HCT116 (cell line): ENCODE results near the gene KLHL17. TPM values are rescaled to one million over a fixed set of nuclear protein-coding genes. Genes with fewer than 3 reads are reported as not detected.

Source experiments
- ATAC-seq: fragments of 200-7000 bp; cut with Tn5 transposase; 2 replicates; pipeline ENCODE4 v1.9.1; 2020; ENCODE audit warnings: mild to moderate bottlenecking, moderate library complexity
- BruUV-seq: library from RNA; stranded (reverse); fragments of 400-500 nt; replicated peaks from 2 replicates; lab custom pipeline; 2021; lab: Mats Ljungman, UMichigan
- CTCF ChIA-PET: fragments of 300-600 bp; sonication (Branson Sonifier 250); formaldehyde crosslinking; loops from one replicate; lab custom pipeline; 2021; ENCODE audit warnings: antibody characterized with exemption; lab: Charles Lee
- POLR2A ChIA-PET: fragments of 300-600, 350-600 bp; sonication (Branson Sonifier 250); formaldehyde crosslinking; loops from one replicate; lab custom pipeline; 2021; ENCODE audit warnings: antibody characterized with exemption; lab: Charles Lee
- RAD21 ChIA-PET, 2 experiments: fragments of 300-600 bp; sonication (Branson Sonifier 250); formaldehyde crosslinking; loops; one replicate each; lab custom pipeline; 2023; ENCODE audit warnings: low total read pairs in 2 of 2; ENCODE audit not compliant: uncharacterized antibody in 2 of 2, unreplicated experiment in 2 of 2, low non-redundant PET in 1 of 2; lab: Charles Lee
- DNase-seq: peaks from one replicate; pipeline ENCODE4 v3.0.0-alpha.2; 2010; ENCODE audit warnings: low read depth, low spot score
- H2AFZ ChIP-seq: fragments of 200-600 bp; shearing (Covaris generic), sonication (generic); 2 replicates; pipeline ENCODE4 v1.6.1; 2017; ENCODE audit warnings: low read depth, mixed run types, mixed read lengths, antibody characterized with exemption, low read length; ENCODE audit not compliant: poor library complexity, severe bottlenecking
- H3K27ac ChIP-seq: 2 replicates; pipeline ENCODE4 v1.5.1; 2012; ENCODE audit warnings: low read depth, low read length
- H3K27me3 ChIP-seq: fragments of 200-600 bp; sonication (generic); 2 replicates; pipeline ENCODE4 v1.6.1; 2016; ENCODE audit warnings: mixed run types, low read length, mixed read lengths; ENCODE audit not compliant: insufficient read depth
- H3K36me3 ChIP-seq, 2 experiments: fragments of 200-500 bp in 1 of 2; fragments of 200-600 bp in 1 of 2; sonication (Bioruptor generic) in 1 of 2; sonication (generic) in 1 of 2; 2 replicates each; pipeline versions ENCODE4 v1.5.1 to v1.6.1; 2014 to 2016; ENCODE audit warnings: low read length in 2 of 2, inconsistent platforms in 1 of 2, mixed read lengths in 1 of 2, mixed run types in 1 of 2; ENCODE audit not compliant: insufficient read depth in 2 of 2, control insufficient read depth in 1 of 2
- H3K4me1 ChIP-seq, 2 experiments: fragments of 200-600 bp in 1 of 2; sonication (generic) in 1 of 2; 2 replicates each; pipeline versions ENCODE4 v1.5.1 to v1.6.1; 2012 to 2017; ENCODE audit warnings: low read length in 2 of 2, inconsistent platforms in 1 of 2, mild to moderate bottlenecking in 1 of 2, mixed read lengths in 1 of 2, mixed run types in 1 of 2, moderate library complexity in 1 of 2; ENCODE audit not compliant: insufficient read depth in 2 of 2, control insufficient read depth in 1 of 2
- H3K4me2 ChIP-seq: fragments of 200-600 bp; sonication (generic); 2 replicates; pipeline ENCODE4 v1.6.1; 2017; ENCODE audit warnings: mixed run types, low read length, mixed read lengths
- H3K4me3 ChIP-seq, 2 experiments: fragments of 200-600 bp in 1 of 2; sonication (generic) in 1 of 2; replicated peaks in 1 of 2; 2 replicates each; pipeline ENCODE4 v1.5.1; 2011 to 2016; ENCODE audit warnings: low read length in 2 of 2, control low read depth in 1 of 2, low read depth in 1 of 2, mild to moderate bottlenecking in 1 of 2, mixed read lengths in 1 of 2, mixed run types in 1 of 2
- H3K79me2 ChIP-seq: fragments of 200-600 bp; sonication (generic); 2 replicates; pipeline ENCODE4 v1.6.1; 2017; ENCODE audit warnings: mild to moderate bottlenecking, mixed run types, low read length, moderate library complexity, mixed read lengths; ENCODE audit not compliant: insufficient read depth
- H3K9ac ChIP-seq: fragments of 200-600 bp; sonication (generic); 2 replicates; pipeline ENCODE4 v1.6.1; 2016; ENCODE audit warnings: low read length, mixed read lengths
- H3K9me2 ChIP-seq: fragments of 200-600 bp; sonication (generic), shearing (Covaris generic); 2 replicates; pipeline ENCODE4 v1.6.1; 2017; ENCODE audit warnings: mixed run types, mild to moderate bottlenecking, moderate library complexity; ENCODE audit not compliant: insufficient read depth
- H3K9me3 ChIP-seq, 2 experiments: fragments of 200-500 bp in 1 of 2; fragments of 200-600 bp in 1 of 2; sonication (Bioruptor generic) in 1 of 2; sonication (generic) in 1 of 2; 2 replicates each; pipeline ENCODE4 v1.6.1; 2014 to 2017; ENCODE audit warnings: low read length in 2 of 2, mixed read lengths in 2 of 2, inconsistent platforms in 1 of 2, low read depth in 1 of 2, mild to moderate bottlenecking in 1 of 2, mixed run types in 1 of 2, moderate library complexity in 1 of 2; ENCODE audit not compliant: control insufficient read depth in 1 of 2, insufficient read depth in 1 of 2
- H4K20me1 ChIP-seq: fragments of 200-600 bp; sonication (generic), shearing (Covaris generic); 2 replicates; pipeline ENCODE4 v1.6.1; 2017; ENCODE audit warnings: mixed run types, mild to moderate bottlenecking, moderate library complexity; ENCODE audit not compliant: insufficient read depth
- EZH2phosphoT487 ChIP-seq: fragments of 200-600 bp; IDR thresholded peaks from 2 replicates; pipeline ENCODE4 v1.6.1; 2018; ENCODE audit warnings: antibody characterized with exemption, borderline replicate concordance
- MAX ChIP-seq: IDR thresholded peaks from 2 replicates; pipeline ENCODE4 v1.6.1; 2012
- RAD21 ChIP-seq: IDR thresholded peaks from 2 replicates; pipeline ENCODE4 v1.6.1; 2012; ENCODE audit warnings: low read depth, mild to moderate bottlenecking
- SIN3A ChIP-seq: IDR thresholded peaks from 2 replicates; pipeline ENCODE4 v1.6.1; 2012; ENCODE audit warnings: low read depth
- ZBTB33 ChIP-seq: IDR thresholded peaks from 2 replicates; pipeline ENCODE4 v1.6.1; 2011; ENCODE audit warnings: mild to moderate bottlenecking, low read length, moderate library complexity; ENCODE audit not compliant: insufficient replicate concordance; ENCODE audit errors: extremely low read depth
- intact Hi-C: fragments of 100-400 bp; cut with micrococcal nuclease; formaldehyde crosslinking; loops from 2 replicates; pipeline ENCODE4 v1.10.0; 2022
- total RNA-seq: library from RNA; stranded (reverse); gene quantifications from one replicate; pipeline ENCODE4 v1.2.1, GENCODE V29; 2021; ENCODE audit not compliant: unreplicated experiment

KLHL17 gene
- total RNA-seq, 1 experiment from 2014 or later: 100.0 TPM

GRCh38 chr1:913491-914130 lies 46.8 kb upstream of the KLHL17 start (continued):
- TF ChIP-seq ZBTB33: no peak
- TF ChIP-seq MAX: no peak
- TF ChIP-seq, all 23 proteins: peak for 0

- no peaks in the 10 kb centered on the region for H3K36me3 ChIP-seq
- ATAC-seq (no peak), DNase-seq (no peak)
- no peaks in the 10 kb centered on the region for H3K9me3 ChIP-seq
- CTCF ChIA-PET: no interaction called here
- POLR2A ChIA-PET: no interaction called here
- peaks cover 26% of the 10 kb centered on the region; the same call in 1 of the 2 replicates for H3K27me3 ChIP-seq
- TF ChIP-seq MAX (no peak), RAD21 (no peak), EZH2phosphoT487 (no peak), SIN3A (no peak)
- no peak overlapping the region for H3K4me2 ChIP-seq
- H3K27ac ChIP-seq: no peak overlapping the region
- peaks cover 15 to 22% of the 10 kb centered on the region in 2 experiments for H3K4me1 ChIP-seq
- no peak overlapping the region for H3K4me3 ChIP-seq
- H4K20me1 ChIP-seq: no peaks in the 10 kb centered on the region
- intact Hi-C loops: no loop called here
- BruUV-seq: no TSS peak
- no peaks in the 10 kb centered on the region for H3K9me2 ChIP-seq
- no peaks in the 10 kb centered on the region for H3K79me2 ChIP-seq
- RAD21 ChIA-PET: no interaction called here
- no peak overlapping the region for H3K9ac ChIP-seq
- no peak overlapping the region for H2AFZ ChIP-seq
Measured at GRCh38 chr1:914131-914890, 46.1 kb upstream of the KLHL17 start.
